Lower leg skin (tissue), 4 donors: ENCODE data around the gene CCHCR1. TPM values are rescaled to one million over a fixed set of nuclear protein-coding genes. Genes with fewer than 3 reads are reported as not detected.

Experiments used
- DNase-seq, 2 donors: peaks; one replicate each; pipeline ENCODE4 v3.0.0-alpha.2; 2019; ENCODE audit warnings: low spot score in 2 of 2
- H3K4me3 ChIP-seq: fragments of 200-600 bp; sonication (generic); 2 replicates; pipeline ENCODE4 v1.5.1; 2017; ENCODE audit warnings: mild to moderate bottlenecking, low read depth; ENCODE audit not compliant: poor library complexity, severe bottlenecking
- CTCF ChIP-seq, 3 donors: fragments of 450-650 bp; IDR thresholded peaks; one replicate each; pipeline ENCODE4 v1.5.1; 2016; ENCODE audit warnings: antibody characterized with exemption in 3 of 3, mild to moderate bottlenecking in 3 of 3, moderate library complexity in 2 of 3
- POLR2A ChIP-seq, 2 donors: fragments of 450-650 bp; IDR thresholded peaks; one replicate each; pipeline ENCODE4 v1.6.1; 2016 to 2017; ENCODE audit warnings: antibody characterized with exemption in 2 of 2, mild to moderate bottlenecking in 1 of 2, moderate library complexity in 1 of 2
- WGBS, 2 donors: methylation state at CpG; one replicate each; pipeline ENCODE4 v1.1.5; 2018; 5-methylcytosine and 5-hydroxymethylcytosine counted together
- intact Hi-C: fragments of 100-400 bp; cut with DNase I; formaldehyde crosslinking; loops from one replicate; pipeline ENCODE4 v1.15.0; 2023; ENCODE audit warnings: low total_unique reads
- total RNA-seq, 4 donors: library from RNA; depleted of rRNA; stranded (reverse); fragments of >200 nt; gene quantifications; one replicate each; pipeline ENCODE4 v1.1.0, GENCODE V29; 2016

The CCHCR1 gene
- total RNA-seq, 4 donors from 2014 or later, result 13.1 to 34.1 (median 21.7) TPM

DNA sequence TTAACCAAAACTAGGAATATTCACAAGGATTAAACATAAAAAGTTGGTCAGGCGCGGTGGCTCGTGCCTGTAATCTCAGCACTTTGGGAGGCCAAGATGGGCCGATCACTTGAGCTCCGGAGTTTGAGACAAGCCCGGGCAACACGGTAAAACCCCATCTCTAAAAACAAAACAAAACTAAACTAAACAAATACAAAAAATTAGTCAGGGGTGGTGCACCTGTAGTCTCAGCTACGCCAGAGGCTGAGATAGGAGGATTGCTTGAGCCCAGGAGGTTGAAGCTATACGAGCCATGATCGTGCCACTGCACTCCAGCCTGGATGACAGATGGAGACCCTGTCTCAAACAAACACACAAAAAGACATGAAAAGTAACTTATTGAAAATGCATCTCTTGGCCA, 21.9 kb downstream of the CCHCR1 start:
- no peak for DNase-seq
- WGBS, 2 donors, result 84 to 91% methylated on average over 10 of the region's 10 CpGs
- intact Hi-C loops, result loop anchor here (5.0 kb wide), 2 partner anchors 57 to 227 kb away; no protein-coding TSS in a partner anchor
- TF ChIP-seq POLR2A (IDR thresholded peaks at IDR 0.05) (no peak), CTCF (IDR thresholded peaks at IDR 0.05) (no peak)
- H3K4me3 ChIP-seq, result no peak overlapping the region

DNA sequence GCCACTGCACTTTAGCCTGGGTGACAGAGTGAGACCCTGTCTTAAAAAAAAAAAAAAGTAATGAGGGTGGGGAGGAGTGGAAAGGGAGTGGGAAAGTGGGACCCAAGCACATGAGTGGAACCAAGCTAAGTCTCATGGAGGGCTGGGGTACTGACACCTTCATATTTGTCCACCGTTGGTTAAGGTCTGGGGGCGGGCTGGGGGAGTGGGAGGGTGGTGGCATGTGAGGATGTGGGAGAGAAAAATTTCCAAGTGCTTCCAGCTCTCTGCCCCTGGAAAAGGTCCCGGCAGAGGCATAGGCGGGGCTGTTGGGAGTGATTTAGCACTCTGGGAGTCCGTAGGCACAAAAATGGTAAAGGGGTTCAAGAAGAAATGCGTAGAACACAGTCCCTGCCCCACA, 24.8 kb downstream of the CCHCR1 start:
- no peak overlapping the region for H3K4me3 ChIP-seq
- no peak for TF ChIP-seq CTCF (IDR thresholded peaks at IDR 0.05)
- TF ChIP-seq POLR2A (IDR thresholded peaks at IDR 0.05), result no peak
- DNase-seq, result no peak
- 50 to 75% methylated on average over 6 of the region's 6 CpGs for WGBS, 2 donors
- intact Hi-C loops, result no loop called here

GRCh38 chr6:31131595-31131994, 26.0 kb downstream of the CCHCR1 start:
- TF ChIP-seq CTCF (IDR thresholded peaks at IDR 0.05) (no peak), POLR2A (IDR thresholded peaks at IDR 0.05) (no peak)
- 89 to 97% methylated on average over 3 of the region's 3 CpGs for WGBS, 2 donors
- DNase-seq, result no peak
- H3K4me3 ChIP-seq, result no peak overlapping the region
- intact Hi-C loops, result no loop called here

DNA sequence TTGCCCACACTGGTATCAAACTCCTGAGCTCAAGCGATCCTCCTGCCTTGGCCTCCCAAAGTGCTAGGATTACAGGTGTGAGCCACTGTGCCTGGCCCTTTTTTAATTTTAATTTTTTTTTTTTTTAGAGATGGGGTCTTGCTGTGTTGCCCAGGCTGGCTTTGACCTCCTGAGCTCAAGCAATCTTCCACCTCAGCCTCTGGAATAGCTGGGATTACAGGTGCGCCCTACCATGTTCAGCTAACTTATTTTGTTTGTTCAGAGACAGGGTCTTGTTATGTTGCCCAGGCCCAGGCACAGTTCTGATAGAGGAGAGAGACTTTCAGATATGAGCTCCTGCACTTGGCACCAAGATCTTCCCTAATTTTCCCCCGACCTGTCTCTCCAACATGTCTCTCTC, 26.9 kb downstream of the CCHCR1 start:
- H3K4me3 ChIP-seq, result no peak overlapping the region
- no peak for DNase-seq
- 96 to 97% methylated on average over 3 of the region's 3 CpGs for WGBS, 2 donors
- no peak for TF ChIP-seq CTCF (IDR thresholded peaks at IDR 0.05)
- TF ChIP-seq POLR2A (IDR thresholded peaks at IDR 0.05), result no peak
- intact Hi-C loops, result no loop called here

DNA sequence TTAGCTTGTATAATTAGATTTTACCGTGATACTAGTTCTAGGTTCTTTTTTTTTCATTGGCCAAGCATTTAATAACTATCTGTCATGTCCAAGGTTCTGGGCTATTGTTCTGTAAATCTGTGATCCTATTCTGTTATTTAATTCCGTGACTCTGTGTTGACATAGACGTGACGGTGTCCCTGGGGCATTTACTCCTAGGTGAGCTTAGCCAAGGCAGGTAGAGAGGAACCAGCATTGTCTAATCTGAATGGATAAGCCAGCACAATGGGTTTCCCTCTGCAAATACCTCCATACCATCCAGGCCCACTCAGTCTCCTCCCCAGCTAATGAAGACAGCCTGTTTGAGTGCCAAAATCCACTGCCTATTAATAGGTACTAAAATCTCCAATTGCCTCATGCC, 28.5 kb downstream of the CCHCR1 start:
- 49 to 72% methylated on average over 4 of the region's 4 CpGs for WGBS, 2 donors
- DNase-seq, result no peak
- no peak overlapping the region for H3K4me3 ChIP-seq
- TF ChIP-seq CTCF (IDR thresholded peaks at IDR 0.05) (no peak), POLR2A (IDR thresholded peaks at IDR 0.05) (no peak)
- intact Hi-C loops, result no loop called here

- TF ChIP-seq POLR2A (IDR thresholded peaks at IDR 0.05) (no peak), CTCF (IDR thresholded peaks at IDR 0.05) (no peak)
- 6 to 8% methylated on average over 8 of the region's 8 CpGs for WGBS, 2 donors
- intact Hi-C loops, result no loop called here
- peak in 1 of 2 donors; percentile 91 for DNase-seq
- no peak overlapping the region for H3K4me3 ChIP-seq
Measured at GRCh38 chr6:31128093-31128676, 29.4 kb downstream of the CCHCR1 start.
